ENCODE results near the gene TAB2. TPM values are rescaled to one million over a fixed set of nuclear protein-coding genes. Genes with fewer than 3 reads are reported as not detected.
A peak's percentile ranks its signal among the peaks of the same experiment; 100 is the strongest.

TAB2 gene
- total RNA-seq, 1 experiment from 2014 or later = 14.7 TPM

GRCh38 chr6:149334201-149334600 is 16.7 kb downstream of the TAB2 start:
- Histone ChIP-seq H3K79me2 (ENCODE audit: low read length) (peaks cover 92% of the 10 kb centered on the region), H4K20me1 (ENCODE audit: low read length) (no peaks in the 10 kb centered on the region), H3F3A (ENCODE audit: low read length, unreplicated experiment) (peaks cover 10% of the 10 kb centered on the region), H3K36me3 (ENCODE audit: low read depth, low read length) (no peaks in the 10 kb centered on the region), H3K27me3 (ENCODE audit: low read length) (no peaks in the 10 kb centered on the region), H3K9ac (ENCODE audit: low read length) (peak overlapping the region; percentile 31), H3K4me1 (ENCODE audit: insufficient read depth, low read length) (peaks cover 65% of the 10 kb centered on the region), H3K9me3 (ENCODE audit: low read length) (no peaks in the 10 kb centered on the region), H3K4me3 (ENCODE audit: low read length) (no peak overlapping the region), H2AFZ (ENCODE audit: low read length) (no peak overlapping the region), H3K4me2 (ENCODE audit: low read length) (peak overlapping the region; percentile 64), H3K27ac (ENCODE audit: low read length) (peak overlapping the region; percentile 91), H3K9me2 (replicated peaks; ENCODE audit: low read length) (no peaks in the 10 kb centered on the region)
- DNase-seq (peak; percentile 80), ATAC-seq (no peak; the same call in 1 of the 2 replicates)
- no TSS peak for BruUV-seq (replicated peaks)
- CTCF ChIA-PET = no interaction called here
- POLR2A ChIA-PET (ENCODE audit: unreplicated experiment) = no interaction called here
- intact Hi-C loops (cut with micrococcal nuclease) = loop anchor here (5.0 to 10.0 kb wide), 4 partner anchors 48 to 252 kb away; no protein-coding TSS in a partner anchor
- TF ChIP-seq CTCF (conservative IDR thresholded peaks at IDR 0.05; ENCODE audit: low read depth, low read length) (no peak), EZH2 (IDR thresholded peaks at IDR 0.05; ENCODE audit: low read length, unreplicated experiment) (no peak), EZH2phosphoT487 (IDR thresholded peaks at IDR 0.05; ENCODE audit: borderline replicate concordance, low read length) (no peak)

- peak; percentile 70 for ATAC-seq
- TF ChIP-seq EZH2 (IDR thresholded peaks at IDR 0.05; ENCODE audit: low read length, unreplicated experiment) (no peak), CTCF (conservative IDR thresholded peaks at IDR 0.05; ENCODE audit: low read depth, low read length) (no peak), EZH2phosphoT487 (IDR thresholded peaks at IDR 0.05; ENCODE audit: borderline replicate concordance, low read length) (no peak)
- BruUV-seq (replicated peaks) = no TSS peak
- Histone ChIP-seq H3K79me2 (ENCODE audit: low read length) (peaks cover 90% of the 10 kb centered on the region), H3K9me2 (replicated peaks; ENCODE audit: low read length) (no peaks in the 10 kb centered on the region), H3K9ac (ENCODE audit: low read length) (peak overlapping the region; percentile 31), H4K20me1 (ENCODE audit: low read length) (no peaks in the 10 kb centered on the region), H3K9me3 (ENCODE audit: low read length) (no peaks in the 10 kb centered on the region), H3K36me3 (ENCODE audit: low read depth, low read length) (no peaks in the 10 kb centered on the region), H3K4me3 (ENCODE audit: low read length) (no peak overlapping the region), H3F3A (ENCODE audit: low read length, unreplicated experiment) (peaks cover 10% of the 10 kb centered on the region), H3K27ac (ENCODE audit: low read length) (peak overlapping the region; percentile 91), H3K4me2 (ENCODE audit: low read length) (peak overlapping the region; percentile 64), H3K4me1 (ENCODE audit: insufficient read depth, low read length) (peaks cover 65% of the 10 kb centered on the region), H2AFZ (ENCODE audit: low read length) (no peak overlapping the region), H3K27me3 (ENCODE audit: low read length) (no peaks in the 10 kb centered on the region)
- peak; percentile 83 for DNase-seq
- ChIA-PET CTCF (interaction anchor here (0.6 kb wide), 1 partner anchor 11 kb away, joined by 10 read pairs; no protein-coding TSS in a partner anchor), POLR2A (ENCODE audit: unreplicated experiment) (interaction anchor here (0.6 kb wide), 2 partner anchors 12 to 33 kb away, joined by 3 read pairs; no protein-coding TSS in a partner anchor)
- intact Hi-C loops (cut with micrococcal nuclease) = loop anchor here (5.0 to 10.0 kb wide), 4 partner anchors 48 to 252 kb away; no protein-coding TSS in a partner anchor
Observed at GRCh38 chr6:149334682-149335160, 17.2 kb downstream of the TAB2 start.

- Histone ChIP-seq H3K4me1 (ENCODE audit: insufficient read depth, low read length) (peaks cover 75% of the 10 kb centered on the region), H3K9me2 (replicated peaks; ENCODE audit: low read length) (no peaks in the 10 kb centered on the region), H3K36me3 (ENCODE audit: low read depth, low read length) (no peaks in the 10 kb centered on the region), H3K9ac (ENCODE audit: low read length) (peak overlapping the region; percentile 35), H3K9me3 (ENCODE audit: low read length) (no peaks in the 10 kb centered on the region), H3K79me2 (ENCODE audit: low read length) (peaks cover 90% of the 10 kb centered on the region), H3K27ac (ENCODE audit: low read length) (peak overlapping the region; percentile 91), H3K27me3 (ENCODE audit: low read length) (no peaks in the 10 kb centered on the region), H3K4me2 (ENCODE audit: low read length) (peak overlapping the region; percentile 70), H2AFZ (ENCODE audit: low read length) (no peak overlapping the region), H3K4me3 (ENCODE audit: low read length) (no peak overlapping the region), H3F3A (ENCODE audit: low read length, unreplicated experiment) (peaks cover 10% of the 10 kb centered on the region), H4K20me1 (ENCODE audit: low read length) (no peaks in the 10 kb centered on the region)
- peak; percentile 35 for ATAC-seq
- TF ChIP-seq EZH2 (IDR thresholded peaks at IDR 0.05; ENCODE audit: low read length, unreplicated experiment) = no peak
- no peak for TF ChIP-seq EZH2phosphoT487 (IDR thresholded peaks at IDR 0.05; ENCODE audit: borderline replicate concordance, low read length)
- TF ChIP-seq CTCF (conservative IDR thresholded peaks at IDR 0.05; ENCODE audit: low read depth, low read length) = no peak
- ChIA-PET POLR2A (ENCODE audit: unreplicated experiment) (no interaction called here), CTCF (no interaction called here)
- DNase-seq = peak; percentile 81
- no TSS peak for BruUV-seq (replicated peaks)
- intact Hi-C loops (cut with micrococcal nuclease) = loop anchor here (10.0 kb wide), 1 partner anchor 159 kb away; no protein-coding TSS in a partner anchor
Observed at GRCh38 chr6:149335924-149336608, 18.6 kb downstream of the TAB2 start.
